Measurements from ENCODE around the gene BBC3. TPM values are rescaled to one million over a fixed set of nuclear protein-coding genes. Genes with fewer than 3 reads are reported as not detected.

The BBC3 gene
- 21.6 TPM for polyA plus RNA-seq (2012; ENCODE audit: insufficient read length, low read depth)

DNA sequence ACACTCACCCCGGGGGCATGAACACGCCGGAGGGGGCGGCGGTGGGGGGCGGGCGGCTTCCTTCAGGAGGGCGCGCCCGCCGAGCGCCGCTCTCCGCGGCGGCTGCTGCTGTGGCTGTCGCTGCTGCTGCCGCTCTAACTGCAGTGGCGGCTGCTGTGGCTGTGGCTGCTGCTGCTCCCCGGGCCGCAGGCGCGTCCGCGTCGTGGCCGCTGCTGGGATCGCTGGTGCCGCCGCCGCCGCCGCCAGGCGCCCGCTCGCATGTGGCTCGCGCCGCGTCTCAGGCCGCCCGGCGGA, at the start of gene BBC3:
TSS of gene BBC3 (minus strand) at position 279 of the 294 bp plus-strand sequence. CDS start 2,768 bp downstream, outside the sequence.
- no peak for TF ChIP-seq POLR2AphosphoS5 (IDR thresholded peaks at IDR 0.05; ENCODE audit: low read depth, low read length)
- no peak for TF ChIP-seq TAF1 (IDR thresholded peaks at IDR 0.05; ENCODE audit: borderline replicate concordance, insufficient read depth, low read length)
- TF ChIP-seq, protein P1, sequence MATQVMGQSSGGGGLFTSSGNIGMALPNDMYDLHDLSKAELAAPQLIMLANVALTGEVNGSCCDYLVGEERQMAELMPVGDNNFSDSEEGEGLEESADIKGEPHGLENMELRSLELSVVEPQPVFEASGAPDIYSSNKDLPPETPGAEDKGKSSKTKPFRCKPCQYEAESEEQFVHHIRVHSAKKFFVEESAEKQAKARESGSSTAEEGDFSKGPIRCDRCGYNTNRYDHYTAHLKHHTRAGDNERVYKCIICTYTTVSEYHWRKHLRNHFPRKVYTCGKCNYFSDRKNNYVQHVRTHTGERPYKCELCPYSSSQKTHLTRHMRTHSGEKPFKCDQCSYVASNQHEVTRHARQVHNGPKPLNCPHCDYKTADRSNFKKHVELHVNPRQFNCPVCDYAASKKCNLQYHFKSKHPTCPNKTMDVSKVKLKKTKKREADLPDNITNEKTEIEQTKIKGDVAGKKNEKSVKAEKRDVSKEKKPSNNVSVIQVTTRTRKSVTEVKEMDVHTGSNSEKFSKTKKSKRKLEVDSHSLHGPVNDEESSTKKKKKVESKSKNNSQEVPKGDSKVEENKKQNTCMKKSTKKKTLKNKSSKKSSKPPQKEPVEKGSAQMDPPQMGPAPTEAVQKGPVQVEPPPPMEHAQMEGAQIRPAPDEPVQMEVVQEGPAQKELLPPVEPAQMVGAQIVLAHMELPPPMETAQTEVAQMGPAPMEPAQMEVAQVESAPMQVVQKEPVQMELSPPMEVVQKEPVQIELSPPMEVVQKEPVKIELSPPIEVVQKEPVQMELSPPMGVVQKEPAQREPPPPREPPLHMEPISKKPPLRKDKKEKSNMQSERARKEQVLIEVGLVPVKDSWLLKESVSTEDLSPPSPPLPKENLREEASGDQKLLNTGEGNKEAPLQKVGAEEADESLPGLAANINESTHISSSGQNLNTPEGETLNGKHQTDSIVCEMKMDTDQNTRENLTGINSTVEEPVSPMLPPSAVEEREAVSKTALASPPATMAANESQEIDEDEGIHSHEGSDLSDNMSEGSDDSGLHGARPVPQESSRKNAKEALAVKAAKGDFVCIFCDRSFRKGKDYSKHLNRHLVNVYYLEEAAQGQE (IDR thresholded peaks at IDR 0.05; ENCODE audit: insufficient read depth in 1 of 2, low read depth in 2 of 2, low read length in 2 of 2), result no peak
- no peak for TF ChIP-seq SIN3A (IDR thresholded peaks at IDR 0.05; ENCODE audit: borderline replicate concordance, insufficient read depth, low read length)
- TF ChIP-seq FOXP2 (optimal IDR thresholded peaks at IDR 0.05; ENCODE audit: borderline replicate concordance, extremely low read depth, extremely low read length, insufficient read depth), result peak; percentile 12

GRCh38 chr19:47280183-47280797, 49.3 kb upstream of the BBC3 start:
- TF ChIP-seq TAF1 (IDR thresholded peaks at IDR 0.05; ENCODE audit: borderline replicate concordance, insufficient read depth, low read length) (no peak), POLR2AphosphoS5 (IDR thresholded peaks at IDR 0.05; ENCODE audit: low read depth, low read length) (no peak), SIN3A (IDR thresholded peaks at IDR 0.05; ENCODE audit: borderline replicate concordance, insufficient read depth, low read length) (no peak), FOXP2 (optimal IDR thresholded peaks at IDR 0.05; ENCODE audit: borderline replicate concordance, extremely low read depth, extremely low read length, insufficient read depth) (no peak)
- TF ChIP-seq, protein P1 (IDR thresholded peaks at IDR 0.05; ENCODE audit: insufficient read depth in 1 of 2, low read depth in 2 of 2, low read length in 2 of 2), result no peak

- TF ChIP-seq POLR2AphosphoS5 (IDR thresholded peaks at IDR 0.05; ENCODE audit: low read depth, low read length) (no peak), TAF1 (IDR thresholded peaks at IDR 0.05; ENCODE audit: borderline replicate concordance, insufficient read depth, low read length) (peak; percentile 36; the same call in 1 of the 2 replicates)
These were observed 44.9 kb upstream of the BBC3 start for GRCh38 chr19:47275791-47276461.

DNA sequence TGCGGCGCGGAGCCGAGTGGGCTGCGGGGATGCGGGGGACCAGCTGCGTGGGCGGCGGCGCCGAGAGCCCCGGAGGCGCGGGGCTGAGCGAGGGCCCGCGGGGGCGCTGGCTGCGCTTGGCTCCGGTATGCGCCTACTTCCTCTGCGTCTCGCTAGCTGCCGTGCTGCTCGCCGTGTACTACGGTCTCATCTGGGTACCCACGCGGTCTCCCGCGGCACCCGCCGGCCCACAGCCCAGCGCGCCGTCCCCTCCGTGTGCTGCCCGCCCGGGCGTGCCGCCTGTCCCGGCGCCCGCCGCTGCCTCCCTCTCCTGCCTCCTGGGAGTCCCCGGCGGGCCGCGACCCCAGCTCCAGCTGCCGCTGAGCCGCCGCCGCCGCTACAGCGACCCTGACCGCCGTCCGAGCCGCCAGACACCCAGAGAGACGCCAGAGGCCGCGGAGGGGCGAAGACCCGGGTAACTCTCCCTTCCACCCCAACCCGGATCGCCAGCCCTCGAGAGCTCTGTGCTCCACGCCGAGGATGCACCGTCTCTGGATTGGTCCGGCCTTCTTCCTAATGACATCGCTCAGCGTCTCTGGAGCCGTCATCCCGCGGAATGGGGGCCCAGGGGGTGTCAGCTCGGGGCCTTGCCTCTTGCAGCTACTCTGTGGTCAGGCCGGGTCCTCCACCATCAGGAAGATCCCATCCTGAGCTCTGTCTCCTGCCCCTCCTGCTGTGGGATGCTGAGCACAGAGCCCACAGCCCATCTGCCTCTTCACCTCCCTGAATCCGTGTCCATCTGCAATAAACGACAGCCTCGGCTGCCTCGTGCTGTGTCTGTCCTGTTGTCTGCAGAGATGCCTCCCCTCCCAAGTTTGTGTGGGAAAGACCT, 44.1 kb upstream of the BBC3 start:
- peak; percentile 11 for TF ChIP-seq FOXP2 (optimal IDR thresholded peaks at IDR 0.05; ENCODE audit: borderline replicate concordance, extremely low read depth, extremely low read length, insufficient read depth)
- TF ChIP-seq, protein P1 (IDR thresholded peaks at IDR 0.05; ENCODE audit: insufficient read depth in 1 of 2, low read depth in 2 of 2, low read length in 2 of 2), result no peak
- no peak for TF ChIP-seq TAF1 (IDR thresholded peaks at IDR 0.05; ENCODE audit: borderline replicate concordance, insufficient read depth, low read length)
- TF ChIP-seq SIN3A (IDR thresholded peaks at IDR 0.05; ENCODE audit: borderline replicate concordance, insufficient read depth, low read length), result no peak
- 0 out of 2 replicates have a peak, but pooled peaks have one; percentile 19 for TF ChIP-seq POLR2AphosphoS5 (IDR thresholded peaks at IDR 0.05; ENCODE audit: low read depth, low read length)

DNA sequence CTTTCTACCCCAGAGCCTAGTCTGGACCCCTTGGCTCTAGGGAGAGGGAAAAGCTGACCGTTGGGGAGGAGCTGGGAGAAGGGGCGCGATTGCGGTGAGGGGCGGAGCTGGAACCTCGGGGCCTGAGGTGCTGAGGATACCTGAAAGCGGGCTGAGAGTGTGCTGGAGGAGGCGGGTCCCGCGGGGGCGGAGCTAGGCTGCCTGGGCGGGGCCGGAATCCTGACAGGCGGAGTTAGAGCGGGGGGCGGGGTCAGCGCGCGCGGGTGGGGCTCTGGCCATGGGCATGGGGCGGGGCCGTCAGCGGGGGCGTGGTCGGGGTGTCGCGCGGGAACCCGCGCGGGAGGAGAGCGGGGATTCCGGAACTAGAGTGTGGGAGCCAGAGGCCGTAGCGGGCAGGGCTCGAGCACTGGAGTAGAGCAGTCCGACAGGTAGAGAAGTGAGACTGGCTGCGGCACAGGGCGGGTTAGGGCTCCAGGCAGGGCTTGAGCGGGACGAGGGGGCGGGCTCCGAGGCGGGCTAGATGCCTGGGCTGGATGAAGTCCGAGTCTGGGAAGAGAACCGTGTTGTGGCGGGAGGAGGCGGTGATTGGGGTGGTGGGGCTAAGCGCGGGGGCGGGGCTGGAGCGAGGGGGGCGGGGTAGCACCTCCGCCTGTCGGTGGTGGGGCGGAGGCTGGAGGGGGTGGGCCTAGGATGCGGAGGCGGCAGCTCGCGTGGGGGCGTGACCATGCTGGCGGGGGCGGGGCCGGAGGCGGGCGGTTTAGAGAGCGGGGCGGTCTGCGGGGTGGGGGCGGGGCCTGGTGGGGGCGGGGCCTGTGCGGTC, 43.3 kb upstream of the BBC3 start, which contains the start of gene INAFM1:
TSS of gene INAFM1 (plus strand) at position 815 of the 820 bp plus-strand sequence. CDS start 35 bp downstream, outside the sequence.
- peak; percentile 11 for TF ChIP-seq FOXP2 (optimal IDR thresholded peaks at IDR 0.05; ENCODE audit: borderline replicate concordance, extremely low read depth, extremely low read length, insufficient read depth)
- TF ChIP-seq SIN3A (IDR thresholded peaks at IDR 0.05; ENCODE audit: borderline replicate concordance, insufficient read depth, low read length), result peak; percentile 75; the same call in 1 of the 2 replicates
- TF ChIP-seq POLR2AphosphoS5 (IDR thresholded peaks at IDR 0.05; ENCODE audit: low read depth, low read length), result no peak; the same call in 1 of the 2 replicates

Measured in PFSK-1 (cell line).